ENCODE measurements around the gene FMN1. TPM values are rescaled to one million over a fixed set of nuclear protein-coding genes. Genes with fewer than 3 reads are reported as not detected.
"Not testable (repeated sequence)": the region's sequence is repeated elsewhere in the genome, so short reads cannot be mapped to it uniquely, and the experiment has no call there.

The FMN1 gene
- polyA plus RNA-seq, 2 donors = 1.0 to 2.1 TPM

DNA sequence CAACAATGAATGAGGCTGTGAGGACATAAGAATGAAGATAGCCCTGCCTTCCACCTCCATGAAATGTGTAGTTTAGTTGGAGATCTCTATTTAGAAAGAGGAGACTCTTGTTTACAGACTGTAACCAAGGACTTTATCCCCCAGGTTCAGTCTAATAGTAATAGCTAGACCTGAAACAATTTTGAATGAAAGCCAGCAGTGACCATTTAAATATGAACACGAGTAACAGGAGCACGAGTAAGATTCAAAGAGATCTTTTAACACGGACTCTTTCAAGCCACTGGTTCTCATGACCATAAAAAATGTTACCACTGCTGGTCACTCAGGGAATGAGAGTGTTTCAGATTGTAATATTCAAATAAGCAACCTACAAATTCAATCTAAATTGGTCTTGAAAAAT is 123.1 kb downstream of the FMN1 start:
- H3K4me3 ChIP-seq (ENCODE audit: low read depth in 1 of 2, low read length in 2 of 2) = no peak overlapping the region
- 63 to 74% methylated on average over 3 of the region's 3 CpGs for WGBS, 2 donors
- H3K4me1 ChIP-seq (ENCODE audit: control insufficient read depth in 2 of 2, insufficient read depth in 2 of 2, low read length in 1 of 2) = peaks cover 3 to 6% of the 10 kb centered on the region in 2 donors

DNA sequence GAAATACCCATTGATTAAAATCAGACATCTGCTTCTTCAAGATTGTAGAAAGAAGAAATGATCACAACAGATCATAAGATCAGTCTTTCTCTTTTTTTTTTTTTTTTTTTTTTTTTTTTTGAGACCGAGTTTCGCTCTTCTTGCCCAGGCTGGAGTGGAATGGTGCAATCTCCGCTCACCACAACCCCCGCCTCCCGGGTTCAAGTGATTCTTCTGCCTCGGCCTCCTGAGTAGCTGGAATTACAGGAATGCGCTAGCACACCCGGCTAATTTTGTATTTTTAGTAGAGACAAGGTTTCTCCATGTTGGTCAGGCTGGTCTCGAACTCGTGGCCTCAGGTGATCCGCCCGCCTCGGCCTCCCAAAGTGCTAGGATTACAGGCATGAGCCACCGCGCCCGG is 124.6 kb downstream of the FMN1 start:
- H3K9me3 ChIP-seq (ENCODE audit: control insufficient read depth in 2 of 2, insufficient read depth in 1 of 2, low read depth in 1 of 2, low read length in 1 of 2); H3K36me3 ChIP-seq (ENCODE audit: control insufficient read depth in 2 of 2, insufficient read depth in 2 of 2, low read length in 1 of 2); H3K27me3 ChIP-seq (ENCODE audit: control insufficient read depth in 1 of 2, insufficient read depth in 2 of 2, low read length in 2 of 2); H3K4me3 ChIP-seq (ENCODE audit: low read depth in 1 of 2, low read length in 2 of 2); H3K4me1 ChIP-seq (ENCODE audit: control insufficient read depth in 2 of 2, insufficient read depth in 2 of 2, low read length in 1 of 2); H3K27ac ChIP-seq (ENCODE audit: low read depth in 2 of 2, low read length in 1 of 2): not testable (repeated sequence)
- WGBS, 2 donors = 94 to 95% methylated on average over 16 of the region's 16 CpGs

More for the DNA sequence above, 123.1 kb downstream of the FMN1 start:
- Histone ChIP-seq H3K9me3 (ENCODE audit: control insufficient read depth in 2 of 2, insufficient read depth in 1 of 2, low read depth in 1 of 2, low read length in 1 of 2) (no peaks in the 10 kb centered on the region), H3K27ac (ENCODE audit: low read depth in 2 of 2, low read length in 1 of 2) (no peak overlapping the region), H3K36me3 (ENCODE audit: control insufficient read depth in 2 of 2, insufficient read depth in 2 of 2, low read length in 1 of 2) (no peaks in the 10 kb centered on the region), H3K27me3 (ENCODE audit: control insufficient read depth in 1 of 2, insufficient read depth in 2 of 2, low read length in 2 of 2) (no peaks in the 10 kb centered on the region)

GRCh38 chr15:33069161-33069560 is 125.4 kb downstream of the FMN1 start:
- Histone ChIP-seq H3K4me1 (ENCODE audit: control insufficient read depth in 2 of 2, insufficient read depth in 2 of 2, low read length in 1 of 2) (peaks cover 4 to 7% of the 10 kb centered on the region in 2 donors), H3K27me3 (ENCODE audit: control insufficient read depth in 1 of 2, insufficient read depth in 2 of 2, low read length in 2 of 2) (no peaks in the 10 kb centered on the region), H3K9me3 (ENCODE audit: control insufficient read depth in 2 of 2, insufficient read depth in 1 of 2, low read depth in 1 of 2, low read length in 1 of 2) (no peaks in the 10 kb centered on the region), H3K36me3 (ENCODE audit: control insufficient read depth in 2 of 2, insufficient read depth in 2 of 2, low read length in 1 of 2) (no peaks in the 10 kb centered on the region), H3K27ac (ENCODE audit: low read depth in 2 of 2, low read length in 1 of 2) (peak overlapping the region; percentile 94 to 96), H3K4me3 (ENCODE audit: low read depth in 1 of 2, low read length in 2 of 2) (no peak overlapping the region)

DNA sequence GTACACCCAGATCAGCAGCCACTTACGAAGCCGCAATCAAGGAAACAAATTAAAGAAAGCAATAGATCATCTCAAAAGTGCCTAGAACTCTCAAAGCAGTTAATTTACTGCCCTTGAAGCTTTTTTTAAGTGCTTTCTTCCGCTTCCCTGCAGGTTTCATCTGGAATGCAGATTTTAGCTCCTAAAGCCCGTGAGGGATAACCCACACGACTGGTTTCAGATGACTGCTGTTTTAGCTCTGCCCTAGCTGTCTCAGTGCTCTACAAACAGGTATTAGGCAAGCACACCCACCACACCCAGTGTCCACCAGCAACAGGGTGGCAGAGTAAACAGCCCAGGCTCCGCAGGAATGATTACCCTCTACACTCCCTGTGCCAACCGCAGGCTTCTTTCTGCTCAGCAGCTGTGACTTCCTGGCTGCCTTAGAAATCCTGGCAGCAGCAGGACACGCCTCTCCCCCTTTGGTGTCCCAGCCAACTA is 126.0 kb downstream of the FMN1 start:
- no peaks in the 10 kb centered on the region for H3K9me3 ChIP-seq (ENCODE audit: control insufficient read depth in 2 of 2, insufficient read depth in 1 of 2, low read depth in 1 of 2, low read length in 1 of 2)
- no peaks in the 10 kb centered on the region for H3K27me3 ChIP-seq (ENCODE audit: control insufficient read depth in 1 of 2, insufficient read depth in 2 of 2, low read length in 2 of 2)
- H3K36me3 ChIP-seq (ENCODE audit: control insufficient read depth in 2 of 2, insufficient read depth in 2 of 2, low read length in 1 of 2) = no peaks in the 10 kb centered on the region
- H3K27ac ChIP-seq (ENCODE audit: low read depth in 2 of 2, low read length in 1 of 2) = peak overlapping the region; percentile 94 to 96
- H3K4me3 ChIP-seq (ENCODE audit: low read depth in 1 of 2, low read length in 2 of 2) = no peak overlapping the region
- peaks cover 4 to 7% of the 10 kb centered on the region in 2 donors for H3K4me1 ChIP-seq (ENCODE audit: control insufficient read depth in 2 of 2, insufficient read depth in 2 of 2, low read length in 1 of 2)
- 30 to 31% methylated on average over 8 of the region's 8 CpGs for WGBS, 2 donors

- H3K4me1 ChIP-seq (ENCODE audit: control insufficient read depth in 2 of 2, insufficient read depth in 2 of 2, low read length in 1 of 2) = peaks cover 4 to 7% of the 10 kb centered on the region in 2 donors
These were observed 126.5 kb downstream of the FMN1 start for GRCh38 chr15:33068007-33068481.

GRCh38 chr15:33067456-33067855 is 127.1 kb downstream of the FMN1 start:
- Histone ChIP-seq H3K27ac (ENCODE audit: low read depth in 2 of 2, low read length in 1 of 2) (peak overlapping the region; percentile 94 to 96), H3K27me3 (ENCODE audit: control insufficient read depth in 1 of 2, insufficient read depth in 2 of 2, low read length in 2 of 2) (no peaks in the 10 kb centered on the region), H3K9me3 (ENCODE audit: control insufficient read depth in 2 of 2, insufficient read depth in 1 of 2, low read depth in 1 of 2, low read length in 1 of 2) (peaks cover 0 to 3% of the 10 kb centered on the region in 2 donors), H3K4me1 (ENCODE audit: control insufficient read depth in 2 of 2, insufficient read depth in 2 of 2, low read length in 1 of 2) (peaks cover 4 to 7% of the 10 kb centered on the region in 2 donors), H3K36me3 (ENCODE audit: control insufficient read depth in 2 of 2, insufficient read depth in 2 of 2, low read length in 1 of 2) (peaks cover 0 to 2% of the 10 kb centered on the region in 2 donors), H3K4me3 (ENCODE audit: low read depth in 1 of 2, low read length in 2 of 2) (peak overlapping the region; percentile 15 to 44)
- WGBS, 2 donors = 46 to 48% methylated on average over 9 of the region's 9 CpGs

More at GRCh38 chr15:33068007-33068481, 126.5 kb downstream of the FMN1 start:
- H3K4me3 ChIP-seq (ENCODE audit: low read depth in 1 of 2, low read length in 2 of 2) = peak overlapping the region; percentile 15 to 44
- no peaks in the 10 kb centered on the region for H3K27me3 ChIP-seq (ENCODE audit: control insufficient read depth in 1 of 2, insufficient read depth in 2 of 2, low read length in 2 of 2)
- peaks cover 0 to 2% of the 10 kb centered on the region in 2 donors for H3K9me3 ChIP-seq (ENCODE audit: control insufficient read depth in 2 of 2, insufficient read depth in 1 of 2, low read depth in 1 of 2, low read length in 1 of 2)
- H3K36me3 ChIP-seq (ENCODE audit: control insufficient read depth in 2 of 2, insufficient read depth in 2 of 2, low read length in 1 of 2) = peaks cover 0 to 1% of the 10 kb centered on the region in 2 donors
- WGBS, 2 donors = 29 to 34% methylated on average over 14 of the region's 14 CpGs
- peak overlapping the region; percentile 94 to 96 for H3K27ac ChIP-seq (ENCODE audit: low read depth in 2 of 2, low read length in 1 of 2)

DNA sequence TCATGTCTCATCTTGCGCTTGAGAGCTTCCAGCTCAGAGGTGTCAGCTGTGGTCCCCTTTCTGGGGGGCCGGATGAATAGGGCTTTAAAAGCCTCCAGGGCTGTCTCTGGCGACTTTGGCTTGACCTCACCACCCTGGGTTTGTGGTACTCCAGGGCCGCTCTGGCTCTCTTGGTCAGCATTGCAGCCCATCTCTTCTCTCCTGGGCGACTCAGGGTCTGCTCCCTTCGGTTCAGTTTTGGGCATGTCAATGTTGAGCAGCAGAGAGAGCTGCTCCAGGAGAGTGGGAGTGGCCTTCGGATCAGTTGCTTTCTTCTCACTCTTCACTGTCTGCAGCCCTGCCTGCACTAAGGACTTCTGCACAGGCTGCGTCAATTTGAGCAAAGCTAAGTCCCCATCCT is 127.9 kb downstream of the FMN1 start:
- no peaks in the 10 kb centered on the region for H3K27me3 ChIP-seq (ENCODE audit: control insufficient read depth in 1 of 2, insufficient read depth in 2 of 2, low read length in 2 of 2)
- no peak overlapping the region for H3K4me3 ChIP-seq (ENCODE audit: low read depth in 1 of 2, low read length in 2 of 2)
- WGBS, 2 donors = 69 to 78% methylated on average over 8 of the region's 8 CpGs
- H3K36me3 ChIP-seq (ENCODE audit: control insufficient read depth in 2 of 2, insufficient read depth in 2 of 2, low read length in 1 of 2) = peaks cover 0 to 2% of the 10 kb centered on the region in 2 donors
- peaks cover 0 to 3% of the 10 kb centered on the region in 2 donors for H3K9me3 ChIP-seq (ENCODE audit: control insufficient read depth in 2 of 2, insufficient read depth in 1 of 2, low read depth in 1 of 2, low read length in 1 of 2)
- H3K4me1 ChIP-seq (ENCODE audit: control insufficient read depth in 2 of 2, insufficient read depth in 2 of 2, low read length in 1 of 2) = peaks cover 4 to 7% of the 10 kb centered on the region in 2 donors
- no peak overlapping the region for H3K27ac ChIP-seq (ENCODE audit: low read depth in 2 of 2, low read length in 1 of 2)

GRCh38 chr15:33064878-33065277 is 129.6 kb downstream of the FMN1 start:
- H3K4me1 ChIP-seq (ENCODE audit: control insufficient read depth in 2 of 2, insufficient read depth in 2 of 2, low read length in 1 of 2) = peaks cover 4 to 7% of the 10 kb centered on the region in 2 donors
- peaks cover 0 to 2% of the 10 kb centered on the region in 2 donors for H3K36me3 ChIP-seq (ENCODE audit: control insufficient read depth in 2 of 2, insufficient read depth in 2 of 2, low read length in 1 of 2)
- no peak overlapping the region for H3K4me3 ChIP-seq (ENCODE audit: low read depth in 1 of 2, low read length in 2 of 2)
- WGBS, 2 donors = 50% methylated on average over 3 of the region's 3 CpGs
- no peak overlapping the region for H3K27ac ChIP-seq (ENCODE audit: low read depth in 2 of 2, low read length in 1 of 2)
- peaks cover 0 to 3% of the 10 kb centered on the region in 2 donors for H3K9me3 ChIP-seq (ENCODE audit: control insufficient read depth in 2 of 2, insufficient read depth in 1 of 2, low read depth in 1 of 2, low read length in 1 of 2)
- no peaks in the 10 kb centered on the region for H3K27me3 ChIP-seq (ENCODE audit: control insufficient read depth in 1 of 2, insufficient read depth in 2 of 2, low read length in 2 of 2)

- no peaks in the 10 kb centered on the region for H3K4me1 ChIP-seq (ENCODE audit: control insufficient read depth in 2 of 2, insufficient read depth in 2 of 2, low read length in 1 of 2)
- H3K36me3 ChIP-seq (ENCODE audit: control insufficient read depth in 2 of 2, insufficient read depth in 2 of 2, low read length in 1 of 2) = peaks cover 0 to 2% of the 10 kb centered on the region in 2 donors
- H3K27ac ChIP-seq (ENCODE audit: low read depth in 2 of 2, low read length in 1 of 2) = no peak overlapping the region
- H3K27me3 ChIP-seq (ENCODE audit: control insufficient read depth in 1 of 2, insufficient read depth in 2 of 2, low read length in 2 of 2) = no peaks in the 10 kb centered on the region
- H3K9me3 ChIP-seq (ENCODE audit: control insufficient read depth in 2 of 2, insufficient read depth in 1 of 2, low read depth in 1 of 2, low read length in 1 of 2) = peaks cover 0 to 3% of the 10 kb centered on the region in 2 donors
- H3K4me3 ChIP-seq (ENCODE audit: low read depth in 1 of 2, low read length in 2 of 2) = no peak overlapping the region
- WGBS, 2 donors = 31 to 42% methylated on average over 3 of the region's 3 CpGs
These were observed 135.3 kb downstream of the FMN1 start for GRCh38 chr15:33059184-33059583.

GRCh38 chr15:33057845-33058244 is 136.7 kb downstream of the FMN1 start:
- no peaks in the 10 kb centered on the region for H3K4me1 ChIP-seq (ENCODE audit: control insufficient read depth in 2 of 2, insufficient read depth in 2 of 2, low read length in 1 of 2)
- no peaks in the 10 kb centered on the region for H3K27me3 ChIP-seq (ENCODE audit: control insufficient read depth in 1 of 2, insufficient read depth in 2 of 2, low read length in 2 of 2)
- H3K36me3 ChIP-seq (ENCODE audit: control insufficient read depth in 2 of 2, insufficient read depth in 2 of 2, low read length in 1 of 2) = no peaks in the 10 kb centered on the region
- H3K9me3 ChIP-seq (ENCODE audit: control insufficient read depth in 2 of 2, insufficient read depth in 1 of 2, low read depth in 1 of 2, low read length in 1 of 2) = no peaks in the 10 kb centered on the region
- no peak overlapping the region for H3K4me3 ChIP-seq (ENCODE audit: low read depth in 1 of 2, low read length in 2 of 2)
- 94 to 96% methylated on average over 8 of the region's 8 CpGs for WGBS, 2 donors
- no peak overlapping the region for H3K27ac ChIP-seq (ENCODE audit: low read depth in 2 of 2, low read length in 1 of 2)

Measured in esophagus (tissue), 2 donors.